Brain microvascular endothelial cell (primary cell): ENCODE data around the gene CAD.
A peak's percentile ranks its signal among the peaks of the same experiment; 100 is the strongest.

ENCODE experiments used
- DNase-seq: peaks from one replicate; pipeline ENCODE4 v3.0.0-alpha.2; 2020
- H3K27ac ChIP-seq: fragments of 250-450 bp; sonication (Bioruptor Pico); 2 replicates; pipeline ENCODE4 v1.5.1; 2020; ENCODE audit warnings: mild to moderate bottlenecking, moderate library complexity
- H3K27me3 ChIP-seq: fragments of 250-450 bp; sonication (Bioruptor Pico); replicated peaks from 2 replicates; pipeline ENCODE4 v1.5.1; 2020; ENCODE audit warnings: mild to moderate bottlenecking
- H3K36me3 ChIP-seq: fragments of 250-450 bp; sonication (Bioruptor Pico); replicated peaks from 2 replicates; pipeline ENCODE4 v1.5.1; 2020; ENCODE audit warnings: mild to moderate bottlenecking
- H3K4me3 ChIP-seq: 2 replicates; pipeline ENCODE4 v1.5.1; 2011; ENCODE audit warnings: low read depth, mild to moderate bottlenecking, control low read depth, low read length, moderate library complexity
- in situ Hi-C: cut with HindIII; loops from 2 replicates; pipeline ENCODE4 v1.10.0; 2017; ENCODE audit warnings: low sequenced_read_pairs, low pct_ligation_motif_present
- TF ChIP-seq, protein P1 (sequence below): IDR thresholded peaks from 2 replicates; pipeline ENCODE4 v1.5.1; 2011; ENCODE audit warnings: low read depth, mild to moderate bottlenecking, moderate library complexity, low read length, control low read depth, inconsistent platforms; ENCODE audit errors: missing control alignments

The CAD gene

GRCh38 chr2:27261241-27261925 lies 44.2 kb downstream of the CAD start:
- H3K27me3 ChIP-seq: peaks cover 59% of the 10 kb centered on the region
- H3K27ac ChIP-seq: no peak overlapping the region
- TF ChIP-seq, protein P1, sequence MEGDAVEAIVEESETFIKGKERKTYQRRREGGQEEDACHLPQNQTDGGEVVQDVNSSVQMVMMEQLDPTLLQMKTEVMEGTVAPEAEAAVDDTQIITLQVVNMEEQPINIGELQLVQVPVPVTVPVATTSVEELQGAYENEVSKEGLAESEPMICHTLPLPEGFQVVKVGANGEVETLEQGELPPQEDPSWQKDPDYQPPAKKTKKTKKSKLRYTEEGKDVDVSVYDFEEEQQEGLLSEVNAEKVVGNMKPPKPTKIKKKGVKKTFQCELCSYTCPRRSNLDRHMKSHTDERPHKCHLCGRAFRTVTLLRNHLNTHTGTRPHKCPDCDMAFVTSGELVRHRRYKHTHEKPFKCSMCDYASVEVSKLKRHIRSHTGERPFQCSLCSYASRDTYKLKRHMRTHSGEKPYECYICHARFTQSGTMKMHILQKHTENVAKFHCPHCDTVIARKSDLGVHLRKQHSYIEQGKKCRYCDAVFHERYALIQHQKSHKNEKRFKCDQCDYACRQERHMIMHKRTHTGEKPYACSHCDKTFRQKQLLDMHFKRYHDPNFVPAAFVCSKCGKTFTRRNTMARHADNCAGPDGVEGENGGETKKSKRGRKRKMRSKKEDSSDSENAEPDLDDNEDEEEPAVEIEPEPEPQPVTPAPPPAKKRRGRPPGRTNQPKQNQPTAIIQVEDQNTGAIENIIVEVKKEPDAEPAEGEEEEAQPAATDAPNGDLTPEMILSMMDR: no peak
- in situ Hi-C loops: no loop called here
- no peaks in the 10 kb centered on the region for H3K36me3 ChIP-seq
- DNase-seq: no peak
- H3K4me3 ChIP-seq: no peak overlapping the region

GRCh38 chr2:27261926-27262298 lies 44.7 kb downstream of the CAD start:
- Histone ChIP-seq H3K27ac (no peak overlapping the region), H3K27me3 (peaks cover 59% of the 10 kb centered on the region), H3K36me3 (no peaks in the 10 kb centered on the region), H3K4me3 (no peak overlapping the region)
- no peak for DNase-seq
- in situ Hi-C loops: no loop called here
- TF ChIP-seq, protein P1: no peak

GRCh38 chr2:27262379-27263286 lies 45.5 kb downstream of the CAD start, which contains the start of gene SLC30A3:
TSS of gene SLC30A3 (minus strand) at chr2:27263047. CDS start at chr2:27262906, 141 bp downstream.
- Histone ChIP-seq H3K36me3 (no peaks in the 10 kb centered on the region), H3K4me3 (peak within 1 kb of the TSS; percentile 15), H3K27ac (no peak within 1 kb of the TSS), H3K27me3 (peaks cover 66% of the 10 kb centered on the region)
- in situ Hi-C loops: no loop called here
- TF ChIP-seq, protein P1: no peak
- no peak for DNase-seq

- H3K36me3 ChIP-seq: no peaks in the 10 kb centered on the region
- no peak overlapping the region for H3K27ac ChIP-seq
- in situ Hi-C loops: no loop called here
- TF ChIP-seq, protein P1: no peak
- H3K27me3 ChIP-seq: peaks cover 66% of the 10 kb centered on the region
- no peak for DNase-seq
- peak overlapping the region; percentile 15 for H3K4me3 ChIP-seq
These were observed 46.4 kb downstream of the CAD start for GRCh38 chr2:27263287-27264252.

- peaks cover 70% of the 10 kb centered on the region for H3K27me3 ChIP-seq
These were observed 47.1 kb downstream of the CAD start for GRCh38 chr2:27264253-27264752.

More at GRCh38 chr2:27264253-27264752, 47.1 kb downstream of the CAD start:
- DNase-seq: no peak
- Histone ChIP-seq H3K36me3 (no peaks in the 10 kb centered on the region), H3K4me3 (no peak overlapping the region), H3K27ac (no peak overlapping the region)
- TF ChIP-seq, protein P1: no peak
- in situ Hi-C loops: no loop called here
